HepG2 (cell line): Measurements from ENCODE around the gene ZNF12.
"Not testable (repeated sequence)": the region's sequence is repeated elsewhere in the genome, so short reads cannot be mapped to it uniquely, and the experiment has no call there.

ENCODE experiments used
- ARNTL ChIP-seq: sonication (generic); formaldehyde crosslinking; IDR thresholded peaks from 2 replicates; pipeline ENCODE4 v1.4.0; 2020; ENCODE audit warnings: mild to moderate bottlenecking, missing genetic modification reagents
- CBX1 ChIP-seq: IDR thresholded peaks from one replicate; pipeline ENCODE4 v1.6.1; 2016; ENCODE audit warnings: antibody characterized with exemption, low read depth
- CENPT ChIP-seq: sonication (generic); formaldehyde crosslinking; IDR thresholded peaks from 2 replicates; pipeline ENCODE4 v1.8.0; 2022; ENCODE audit warnings: low read depth, mild to moderate bottlenecking, moderate library complexity, missing genetic modification reagents
- ESRRA ChIP-seq: sonication (generic); formaldehyde crosslinking; IDR thresholded peaks from 2 replicates; pipeline ENCODE4 v1.5.1; 2020; ENCODE audit warnings: mild to moderate bottlenecking, low read depth, missing genetic modification reagents
- KLF16 ChIP-seq, 2 experiments: sonication (generic) in 1 of 2; formaldehyde crosslinking in 1 of 2; IDR thresholded peaks; 2 replicates each; pipeline versions ENCODE4 v1.6.1 to v1.8.0; 2016 to 2023; ENCODE audit warnings: missing genetic modification reagents in 2 of 2, missing compliant biosample characterization in 1 of 2
- RFX3 ChIP-seq: IDR thresholded peaks from 2 replicates; pipeline ENCODE4 v1.6.1; 2016; ENCODE audit warnings: missing biosample characterization, missing genetic modification reagents
- TMF1 ChIP-seq: sonication (generic); formaldehyde crosslinking; IDR thresholded peaks from 2 replicates; pipeline ENCODE4 v1.8.1; 2022; ENCODE audit warnings: low read depth, missing genetic modification reagents
- ZKSCAN1 ChIP-seq: fragments of 150-350 bp; IDR thresholded peaks from 2 replicates; pipeline ENCODE4 v1.6.1; 2014; ENCODE audit warnings: low read length
- ZKSCAN8 ChIP-seq: IDR thresholded peaks from 2 replicates; pipeline ENCODE4 v1.6.1; 2016; ENCODE audit warnings: borderline replicate concordance, missing genetic modification reagents, missing compliant biosample characterization
- ZNF468 ChIP-seq: sonication (generic); formaldehyde crosslinking; IDR thresholded peaks from 2 replicates; pipeline ENCODE4 v1.8.0; 2022; ENCODE audit warnings: mild to moderate bottlenecking, moderate library complexity, missing genetic modification reagents
- ZSCAN29 ChIP-seq: sonication (generic); formaldehyde crosslinking; conservative IDR thresholded peaks from 2 replicates; pipeline ENCODE4 v1.4.0; 2020; ENCODE audit warnings: mild to moderate bottlenecking, missing genetic modification reagents
- TF ChIP-seq, protein P1 (sequence below): sonication (generic); formaldehyde crosslinking; IDR thresholded peaks from 2 replicates; pipeline ENCODE4 v1.5.0; 2020; ENCODE audit warnings: mild to moderate bottlenecking, missing genetic modification reagents, moderate library complexity
- TF ChIP-seq, protein P2 (sequence below): sonication (generic); formaldehyde crosslinking; IDR thresholded peaks from 2 replicates; pipeline ENCODE4 v1.4.0; 2020; ENCODE audit warnings: missing genetic modification reagents
- TF ChIP-seq, protein P3 (sequence below): IDR thresholded peaks from 2 replicates; pipeline ENCODE4 v1.6.1; 2012; ENCODE audit warnings: inconsistent platforms

DNA sequence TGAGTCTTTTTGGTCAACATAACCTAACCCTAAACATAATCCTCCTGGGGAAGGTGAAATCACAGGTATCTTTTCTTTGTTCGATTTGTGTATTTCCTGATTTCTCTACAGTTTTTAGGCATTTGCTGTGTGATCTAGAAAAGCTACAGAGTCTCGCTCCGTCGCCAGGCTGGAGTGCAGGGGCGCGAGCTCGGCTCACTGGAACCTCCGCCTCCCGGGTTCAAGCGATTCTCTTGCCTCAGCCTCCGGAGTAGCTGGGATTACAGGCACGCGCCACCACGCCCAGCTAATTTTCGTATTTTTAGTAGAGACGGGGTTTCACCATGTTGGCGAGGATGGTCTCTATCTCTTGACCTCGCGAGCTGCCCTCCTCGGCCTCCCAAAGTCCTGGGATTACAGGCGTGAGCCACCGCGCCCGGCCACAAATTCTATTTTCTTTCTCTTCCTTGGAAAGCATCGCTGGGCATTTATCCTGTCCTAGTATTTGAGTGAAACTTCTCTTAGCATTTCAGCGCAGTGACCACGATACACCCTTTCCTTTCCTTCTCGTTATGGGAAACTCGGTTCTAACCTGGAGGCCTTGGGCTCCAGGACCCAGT lies 22.2 kb upstream of the ZNF12 start:
- not testable (repeated sequence) for TF ChIP-seq ESRRA (CRISPR knock-in tag); CENPT (CRISPR knock-in tag); RFX3 (CRISPR knock-in tag); ZSCAN29 (CRISPR knock-in tag); KLF16 (CRISPR knock-in tag; IDR thresholded peaks at IDR 0.05); CBX1; ZNF468 (CRISPR knock-in tag); TMF1 (CRISPR knock-in tag); ARNTL (CRISPR knock-in tag); ZKSCAN1; ZKSCAN8 (CRISPR knock-in tag)
- TF ChIP-seq, protein P1, sequence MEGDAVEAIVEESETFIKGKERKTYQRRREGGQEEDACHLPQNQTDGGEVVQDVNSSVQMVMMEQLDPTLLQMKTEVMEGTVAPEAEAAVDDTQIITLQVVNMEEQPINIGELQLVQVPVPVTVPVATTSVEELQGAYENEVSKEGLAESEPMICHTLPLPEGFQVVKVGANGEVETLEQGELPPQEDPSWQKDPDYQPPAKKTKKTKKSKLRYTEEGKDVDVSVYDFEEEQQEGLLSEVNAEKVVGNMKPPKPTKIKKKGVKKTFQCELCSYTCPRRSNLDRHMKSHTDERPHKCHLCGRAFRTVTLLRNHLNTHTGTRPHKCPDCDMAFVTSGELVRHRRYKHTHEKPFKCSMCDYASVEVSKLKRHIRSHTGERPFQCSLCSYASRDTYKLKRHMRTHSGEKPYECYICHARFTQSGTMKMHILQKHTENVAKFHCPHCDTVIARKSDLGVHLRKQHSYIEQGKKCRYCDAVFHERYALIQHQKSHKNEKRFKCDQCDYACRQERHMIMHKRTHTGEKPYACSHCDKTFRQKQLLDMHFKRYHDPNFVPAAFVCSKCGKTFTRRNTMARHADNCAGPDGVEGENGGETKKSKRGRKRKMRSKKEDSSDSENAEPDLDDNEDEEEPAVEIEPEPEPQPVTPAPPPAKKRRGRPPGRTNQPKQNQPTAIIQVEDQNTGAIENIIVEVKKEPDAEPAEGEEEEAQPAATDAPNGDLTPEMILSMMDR (CRISPR knock-in tag) = not testable (repeated sequence)
- TF ChIP-seq, protein P2, sequence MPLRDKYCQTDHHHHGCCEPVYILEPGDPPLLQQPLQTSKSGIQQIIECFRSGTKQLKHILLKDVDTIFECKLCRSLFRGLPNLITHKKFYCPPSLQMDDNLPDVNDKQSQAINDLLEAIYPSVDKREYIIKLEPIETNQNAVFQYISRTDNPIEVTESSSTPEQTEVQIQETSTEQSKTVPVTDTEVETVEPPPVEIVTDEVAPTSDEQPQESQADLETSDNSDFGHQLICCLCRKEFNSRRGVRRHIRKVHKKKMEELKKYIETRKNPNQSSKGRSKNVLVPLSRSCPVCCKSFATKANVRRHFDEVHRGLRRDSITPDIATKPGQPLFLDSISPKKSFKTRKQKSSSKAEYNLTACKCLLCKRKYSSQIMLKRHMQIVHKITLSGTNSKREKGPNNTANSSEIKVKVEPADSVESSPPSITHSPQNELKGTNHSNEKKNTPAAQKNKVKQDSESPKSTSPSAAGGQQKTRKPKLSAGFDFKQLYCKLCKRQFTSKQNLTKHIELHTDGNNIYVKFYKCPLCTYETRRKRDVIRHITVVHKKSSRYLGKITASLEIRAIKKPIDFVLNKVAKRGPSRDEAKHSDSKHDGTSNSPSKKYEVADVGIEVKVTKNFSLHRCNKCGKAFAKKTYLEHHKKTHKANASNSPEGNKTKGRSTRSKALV (CRISPR knock-in tag) = not testable (repeated sequence)
- TF ChIP-seq, protein P3, sequence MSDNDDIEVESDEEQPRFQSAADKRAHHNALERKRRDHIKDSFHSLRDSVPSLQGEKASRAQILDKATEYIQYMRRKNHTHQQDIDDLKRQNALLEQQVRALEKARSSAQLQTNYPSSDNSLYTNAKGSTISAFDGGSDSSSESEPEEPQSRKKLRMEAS = not testable (repeated sequence)
